Right ventricle myocardium inferior (tissue), 1 donor: ENCODE results near the gene FAM228A. TPM values are rescaled to one million over a fixed set of nuclear protein-coding genes. Genes with fewer than 3 reads are reported as not detected.
"Not testable (repeated sequence)": the region's sequence is repeated elsewhere in the genome, so short reads cannot be mapped to it uniquely, and the experiment has no call there.

Experiments used
- ATAC-seq: fragments of 200-7000 bp; cut with Tn5 transposase; one replicate; pipeline ENCODE4 v1.9.1; 2020; ENCODE audit warnings: mild to moderate bottlenecking, moderate library complexity
- DNase-seq: peaks from one replicate; pipeline ENCODE4 v3.0.0; 2021; ENCODE audit errors: missing footprints
- intact Hi-C: fragments of 100-400 bp; cut with DNase I; formaldehyde crosslinking; loops from one replicate; pipeline ENCODE4 v1.11.0; 2022
- total RNA-seq: library from RNA; stranded (reverse); fragmentation: NEBNext Ultra II Directional; extraction: Animal tissue kit (Norgen Biotek cat#: 25700); gene quantifications from one replicate; pipeline ENCODE4 v1.2.1, GENCODE V29; 2021
- donor health status: DM: no; HTN: yes; CAD: no; lungs with severe emphysema.

FAM228A gene
- total RNA-seq, 1 donor from 2014 or later: 0.22 TPM

DNA sequence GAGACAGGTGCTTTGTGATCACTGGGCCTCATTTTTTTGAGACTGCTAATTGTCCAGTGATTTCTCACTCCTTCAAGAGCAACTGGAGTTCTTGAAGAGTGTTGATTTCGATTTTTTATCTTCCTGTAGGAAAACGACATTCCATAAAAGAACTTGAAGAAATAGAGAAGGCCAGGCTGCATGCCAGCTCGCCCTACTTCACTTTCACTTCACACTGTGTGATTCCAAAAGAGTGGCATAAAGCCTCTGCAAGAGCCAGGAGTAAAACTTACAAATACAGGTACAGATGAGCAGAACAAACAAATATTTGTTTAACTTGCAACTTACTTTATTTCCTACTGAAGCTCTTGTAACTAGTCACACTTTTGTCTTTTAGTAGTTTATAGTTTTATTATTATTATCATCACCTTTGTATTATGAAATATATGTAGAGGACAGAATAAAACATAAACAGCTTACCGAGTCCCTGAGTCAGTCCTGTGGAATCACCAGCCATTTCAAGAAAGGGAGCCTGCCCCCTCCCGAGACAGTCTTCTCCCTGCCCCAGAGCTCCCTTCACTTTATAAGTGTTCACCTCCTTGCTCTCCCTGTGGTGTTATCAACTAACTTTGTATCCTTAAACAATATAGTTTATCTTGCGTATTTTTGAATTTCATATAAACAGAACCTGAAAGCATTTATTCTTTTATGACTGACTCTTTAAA lies 8.7 kb downstream of the FAM228A start:
- ATAC-seq: no peak
- intact Hi-C loops: no loop called here
- DNase-seq: no peak

DNA sequence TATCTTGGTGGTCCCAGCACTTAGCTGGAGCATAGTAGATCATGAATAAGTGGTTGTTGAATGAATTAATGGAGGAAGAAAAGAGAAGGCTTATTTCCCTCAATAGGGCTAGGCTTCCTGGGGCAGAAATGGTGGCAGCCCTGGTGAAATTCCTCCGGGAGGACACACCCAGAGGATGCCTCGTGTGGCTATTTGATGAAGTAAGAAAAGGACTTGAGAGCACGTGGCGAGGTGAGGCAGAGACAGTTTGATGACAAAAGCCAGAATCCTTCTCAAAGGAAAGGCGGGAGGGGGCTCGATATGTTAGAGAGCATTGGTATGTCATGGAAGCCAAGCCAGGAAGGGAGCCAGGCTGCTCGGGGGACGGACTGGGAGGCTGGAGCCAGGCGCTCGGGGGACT lies 14.7 kb downstream of the FAM228A start:
- intact Hi-C loops: no loop called here
- DNase-seq: no peak
- no peak for ATAC-seq

DNA sequence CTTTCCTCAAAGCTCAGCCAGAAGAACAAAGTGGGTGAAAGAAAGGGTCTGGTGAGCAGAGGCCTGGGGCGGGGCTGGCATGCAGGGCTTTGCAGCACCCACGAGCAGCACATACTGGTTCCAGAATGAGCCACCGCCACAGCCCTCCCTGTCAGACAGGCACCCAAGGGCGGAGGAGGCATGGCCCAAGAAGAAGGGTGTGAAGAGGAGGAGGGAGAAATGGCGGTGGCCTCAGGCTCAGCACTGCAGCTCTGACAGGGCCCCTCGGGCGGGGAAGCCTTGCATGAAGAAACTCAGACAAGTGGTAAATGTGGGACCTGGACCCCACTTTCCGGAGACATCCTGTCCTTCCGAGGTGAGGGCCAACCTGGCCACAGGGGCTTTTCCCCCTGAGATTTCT lies 15.7 kb downstream of the FAM228A start:
- intact Hi-C loops: no loop called here
- no peak for ATAC-seq
- no peak for DNase-seq

DNA sequence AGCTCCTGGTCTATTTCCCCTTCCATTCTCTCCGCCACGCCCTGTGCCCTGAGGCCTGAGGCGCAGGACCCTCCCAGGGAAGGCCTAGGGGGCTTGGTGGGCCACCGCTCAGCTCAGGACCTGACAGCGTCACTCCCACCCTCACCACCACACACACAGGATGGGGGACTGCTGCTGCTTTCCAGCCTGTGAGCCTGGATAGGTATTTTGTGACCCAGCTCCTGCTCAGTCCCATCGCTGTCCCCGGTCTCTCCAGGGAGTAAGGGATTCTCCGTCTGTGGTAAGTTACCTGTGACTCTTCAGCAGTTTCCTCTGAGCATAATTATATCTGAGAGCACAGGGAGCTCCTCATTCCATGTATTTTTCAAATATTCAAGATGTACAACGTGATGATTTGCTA lies 16.3 kb downstream of the FAM228A start:
- no peak for DNase-seq
- no peak for ATAC-seq
- intact Hi-C loops: no loop called here

DNA sequence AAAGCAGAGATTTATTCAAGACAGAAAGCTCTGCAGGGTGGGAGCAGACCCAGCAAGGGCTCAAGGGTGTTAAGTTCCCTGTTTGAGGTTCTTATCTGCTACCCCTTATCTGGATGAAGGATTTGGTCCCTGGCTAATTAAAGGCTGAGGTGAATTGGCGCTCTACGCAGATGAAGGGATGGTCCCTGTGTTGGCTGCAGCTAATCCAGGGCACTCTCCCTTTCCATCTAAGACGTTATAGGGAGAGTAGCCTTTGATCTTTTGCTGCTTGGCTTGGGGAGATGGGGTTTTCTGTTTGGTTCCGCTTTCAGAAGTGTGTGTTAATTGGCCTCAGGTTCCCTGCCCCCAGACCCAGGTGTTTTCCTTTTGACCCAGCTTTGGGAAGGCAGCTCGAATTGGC lies 17.0 kb downstream of the FAM228A start:
- ATAC-seq: no peak
- intact Hi-C loops: no loop called here
- no peak for DNase-seq

DNA sequence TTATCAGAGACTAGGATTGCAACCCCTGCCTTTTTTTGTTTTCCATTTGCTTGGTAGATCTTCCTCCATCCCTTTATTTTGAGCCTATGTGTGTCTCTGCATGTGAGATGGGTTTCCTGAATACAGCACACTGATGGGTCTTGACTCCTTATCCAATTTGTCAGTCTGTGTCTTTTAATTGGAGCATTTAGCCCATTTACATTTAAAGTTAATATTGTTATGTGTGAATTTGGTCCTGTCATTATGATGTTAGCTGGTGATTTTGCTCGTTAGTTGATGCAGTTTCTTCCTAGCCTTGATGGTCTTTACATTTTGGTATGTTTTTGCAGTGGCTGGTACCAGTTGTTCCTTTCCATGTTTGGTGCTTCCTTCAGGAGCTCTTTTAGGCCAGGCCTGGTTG lies 22.4 kb downstream of the FAM228A start:
- DNase-seq, ATAC-seq, intact Hi-C loops: not testable (repeated sequence)

DNA sequence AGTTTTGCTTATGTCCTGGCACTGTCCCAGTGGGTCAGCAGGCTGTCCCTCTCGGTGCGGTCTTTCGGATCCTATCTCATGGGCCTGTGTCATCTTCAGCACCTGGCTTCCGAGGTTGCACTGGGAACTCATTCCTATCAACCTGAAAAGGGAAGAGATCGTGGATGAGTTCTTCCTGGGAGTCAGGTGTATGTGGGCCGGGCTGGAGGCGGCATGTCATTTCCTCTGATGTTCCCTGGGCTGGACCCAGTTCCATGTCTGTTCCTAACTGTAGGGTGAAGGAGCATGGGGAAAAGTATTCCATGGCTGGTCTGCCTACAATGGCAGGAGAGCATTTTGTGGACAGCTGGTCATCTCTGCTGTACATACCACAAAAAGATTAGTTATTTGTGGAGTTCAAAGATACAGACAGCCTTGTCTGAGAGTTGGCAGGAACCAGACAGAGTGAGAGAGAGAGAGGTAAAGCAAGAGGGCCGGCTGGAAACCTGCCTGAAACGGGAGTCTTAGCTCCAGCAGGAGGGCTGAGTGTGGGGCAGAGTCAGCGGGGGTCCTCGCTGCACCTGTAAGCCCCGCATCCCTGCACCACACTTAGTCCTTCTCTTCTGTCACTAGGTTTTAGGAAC lies 25.2 kb downstream of the FAM228A start:
- DNase-seq: no peak
- intact Hi-C loops: no loop called here
- ATAC-seq: peak; percentile 63

DNA sequence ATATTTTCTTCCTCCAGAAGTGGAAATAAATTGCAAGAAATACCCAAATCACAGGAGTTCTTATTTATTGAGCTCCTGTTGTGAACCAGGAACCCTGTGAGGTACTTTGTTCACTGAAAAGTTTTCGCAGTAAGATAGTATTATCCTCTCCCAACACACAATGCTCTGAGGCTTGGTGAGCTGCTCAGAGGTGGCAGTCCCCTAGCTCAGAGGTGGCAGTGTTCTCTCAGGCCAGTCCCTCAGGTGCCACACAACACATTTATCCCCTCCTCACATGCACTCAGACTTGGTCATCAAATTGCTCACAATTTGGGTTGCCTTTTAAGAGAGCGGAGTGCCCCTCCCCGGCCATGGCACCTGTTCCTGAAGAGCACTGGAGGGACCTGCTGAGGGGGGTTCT lies 25.9 kb downstream of the FAM228A start:
- intact Hi-C loops: no loop called here
- no peak for ATAC-seq

DNA sequence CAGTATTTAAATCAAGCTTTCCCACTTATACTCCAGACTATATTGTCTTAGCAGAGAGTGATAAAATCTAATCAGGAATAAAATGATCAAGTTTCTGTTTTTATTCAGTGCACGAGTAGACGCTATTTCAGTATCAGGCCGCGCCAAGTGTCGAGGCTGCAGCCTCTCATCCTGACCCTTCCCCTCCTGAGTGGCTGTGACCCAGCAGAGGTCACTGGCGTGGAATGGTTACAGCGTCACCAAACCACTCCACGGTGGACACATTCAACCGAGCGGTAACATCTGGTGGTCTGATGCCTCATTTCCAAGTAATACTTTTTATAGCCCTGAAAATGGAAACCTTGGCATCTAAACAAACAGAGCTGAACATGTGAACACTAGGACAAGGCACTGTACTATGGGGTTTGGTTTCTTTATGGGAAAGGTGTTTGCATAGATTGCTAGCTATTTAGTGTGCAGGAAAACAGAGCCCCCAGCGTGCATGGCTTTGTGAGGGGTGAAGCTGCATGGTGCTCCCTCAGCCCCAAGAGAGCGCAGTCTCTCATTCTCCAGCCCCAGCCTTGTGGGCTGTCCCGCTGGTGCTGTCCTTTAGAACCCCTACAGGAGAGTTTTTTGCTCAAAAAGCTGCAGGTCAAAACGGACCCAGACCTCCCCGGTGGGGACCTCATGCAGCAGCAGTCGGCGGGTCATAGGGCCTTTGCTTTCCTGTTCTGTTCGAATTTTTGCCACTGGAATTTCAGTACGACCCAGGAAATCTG lies 28.4 kb downstream of the FAM228A start:
- ATAC-seq: no peak
- intact Hi-C loops: no loop called here
- DNase-seq: no peak

More for the DNA sequence above, 25.9 kb downstream of the FAM228A start:
- no peak for DNase-seq

DNA sequence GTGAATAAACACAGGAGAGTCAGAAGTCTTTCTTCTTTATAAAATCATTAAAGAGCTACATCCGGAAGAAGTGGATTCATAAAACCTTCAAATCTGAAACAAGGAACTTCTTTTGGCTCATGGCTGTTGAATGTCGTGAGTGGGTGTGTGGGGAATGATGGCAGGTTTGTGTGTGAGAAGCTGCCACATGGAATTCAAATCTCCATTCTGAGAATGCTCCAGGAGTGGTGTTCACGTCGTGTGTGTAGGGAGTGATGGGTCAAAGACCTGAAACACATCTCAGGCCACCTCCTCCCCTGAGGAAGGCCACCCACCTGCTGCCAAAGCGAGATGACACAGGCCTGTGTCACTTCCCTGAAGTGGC lies 28.9 kb downstream of the FAM228A start:
- ATAC-seq: no peak
- intact Hi-C loops: no loop called here
- no peak for DNase-seq

DNA sequence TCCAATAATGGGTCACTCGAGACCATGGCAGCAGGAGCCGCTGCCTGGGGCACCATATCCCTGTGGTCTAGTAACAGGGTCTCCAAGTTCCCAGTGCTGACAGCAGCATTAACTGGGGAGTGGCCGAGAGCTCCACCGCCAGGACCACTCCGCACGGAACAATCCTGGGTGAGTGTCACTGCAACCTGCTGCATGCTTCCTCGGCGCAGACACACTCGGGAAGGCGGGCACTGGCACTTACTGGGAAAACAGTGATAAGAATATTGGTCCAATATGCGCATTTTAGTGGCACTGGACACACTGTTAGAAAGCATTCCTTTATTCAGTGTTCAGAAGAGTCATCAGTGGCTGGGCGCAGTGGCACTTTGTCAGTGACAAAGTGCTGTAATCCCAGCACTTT lies 29.7 kb downstream of the FAM228A start:
- ATAC-seq (no peak), DNase-seq (no peak)
- intact Hi-C loops: no loop called here

DNA sequence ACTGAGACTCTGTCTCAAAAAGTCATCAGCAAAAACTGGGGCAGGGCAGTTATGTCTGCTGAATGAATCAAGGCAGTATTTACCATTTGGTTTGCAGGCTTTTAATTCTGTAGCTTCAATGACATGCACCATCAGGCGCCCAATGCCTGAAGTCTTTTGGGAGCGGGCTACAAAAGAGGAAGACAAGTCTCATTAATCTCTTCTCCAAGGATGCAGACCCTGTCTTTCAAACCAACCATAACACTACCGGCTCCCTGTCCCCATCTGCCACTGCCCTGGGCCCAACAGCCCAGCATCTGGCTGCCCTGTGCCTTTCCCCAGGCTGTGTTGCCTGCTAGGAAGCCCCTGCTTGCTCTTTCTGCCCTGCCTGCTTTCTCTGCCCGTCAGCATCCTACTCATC lies 30.3 kb downstream of the FAM228A start:
- no peak for ATAC-seq
- no peak for DNase-seq
- intact Hi-C loops: no loop called here

DNA sequence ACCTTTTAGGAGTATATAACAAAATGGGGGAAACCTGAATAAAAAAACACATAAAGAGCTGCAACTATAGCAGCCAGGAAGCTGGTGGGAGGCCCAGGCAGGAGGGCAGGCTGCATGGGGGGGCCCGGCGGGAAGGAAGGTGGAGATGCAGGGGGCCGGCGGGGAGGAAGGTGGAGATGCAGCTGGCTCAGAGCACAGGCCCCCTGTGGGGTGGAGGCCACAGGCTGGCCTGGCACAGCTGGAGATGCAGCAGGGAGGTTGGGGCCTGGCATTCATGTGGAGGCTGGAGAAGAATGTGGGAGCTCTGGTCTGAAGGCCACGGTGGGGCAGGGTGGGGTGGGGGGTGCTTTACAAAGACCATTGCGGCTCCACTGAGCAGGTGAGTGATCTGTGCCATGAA lies 31.4 kb downstream of the FAM228A start:
- intact Hi-C loops: no loop called here
- ATAC-seq (no peak), DNase-seq (no peak)

DNA sequence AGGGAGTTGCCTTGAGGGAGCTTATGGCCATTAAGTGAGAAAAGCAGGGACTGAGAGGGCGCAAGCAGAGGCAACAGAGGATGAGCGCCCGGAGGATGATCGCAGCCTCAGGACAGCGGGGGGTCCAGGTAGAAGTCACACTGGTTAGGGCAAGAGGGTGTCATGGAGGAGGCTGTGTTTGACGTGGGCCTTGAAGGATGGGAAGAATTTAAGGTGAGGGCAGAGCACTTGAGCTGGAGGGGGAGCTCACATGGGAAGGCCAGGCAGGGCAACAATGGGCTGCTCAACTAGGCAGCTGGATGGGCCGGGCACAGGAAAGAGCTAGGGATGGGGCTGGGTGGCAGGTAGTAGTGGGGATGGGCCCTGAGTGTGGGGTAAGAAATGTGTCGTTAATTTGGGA lies 31.9 kb downstream of the FAM228A start:
- DNase-seq (no peak), ATAC-seq (no peak)
- intact Hi-C loops: no loop called here

DNA sequence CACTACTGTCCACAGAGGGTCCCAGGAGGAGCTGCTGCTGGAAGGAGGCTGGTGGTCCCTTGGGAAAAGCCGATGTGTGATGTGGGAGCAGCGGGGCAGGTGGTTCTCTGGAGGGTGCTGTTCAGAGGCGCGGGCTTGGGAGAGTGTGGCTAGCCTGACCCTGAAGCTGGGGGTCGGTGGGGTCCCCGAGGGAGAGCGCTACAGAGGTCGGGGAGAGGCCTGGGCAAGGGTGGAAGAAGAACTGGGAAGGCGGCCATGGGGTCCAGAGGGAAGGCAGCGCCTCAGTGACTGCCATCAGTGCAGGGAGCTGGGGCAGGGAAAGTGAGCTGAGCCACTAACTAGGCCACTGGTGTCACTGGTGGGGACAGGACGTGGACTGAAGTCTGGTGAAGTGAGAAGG lies 32.5 kb downstream of the FAM228A start:
- no peak for DNase-seq
- no peak for ATAC-seq
- intact Hi-C loops: no loop called here

DNA sequence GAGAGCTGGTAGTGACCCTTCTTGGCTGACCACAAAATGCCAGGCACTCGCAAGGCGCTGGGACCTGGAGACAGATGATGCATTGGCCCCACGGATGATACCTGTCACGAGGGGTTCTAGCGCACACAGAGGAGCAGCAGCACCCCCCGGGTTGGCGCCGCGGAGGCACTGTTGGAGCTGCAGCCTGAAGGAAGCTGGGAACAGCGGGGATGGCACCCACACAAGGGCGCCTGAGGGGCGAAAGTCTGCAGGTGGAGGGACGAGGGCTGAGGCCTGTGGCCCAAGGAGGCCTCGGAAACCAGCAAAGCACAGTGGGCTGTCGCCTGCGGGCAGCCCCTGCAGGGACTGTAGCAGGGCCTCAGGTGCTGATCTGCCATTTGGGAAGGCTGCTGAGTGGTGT lies 33.6 kb downstream of the FAM228A start:
- DNase-seq: no peak
- no peak for ATAC-seq
- intact Hi-C loops: no loop called here

DNA sequence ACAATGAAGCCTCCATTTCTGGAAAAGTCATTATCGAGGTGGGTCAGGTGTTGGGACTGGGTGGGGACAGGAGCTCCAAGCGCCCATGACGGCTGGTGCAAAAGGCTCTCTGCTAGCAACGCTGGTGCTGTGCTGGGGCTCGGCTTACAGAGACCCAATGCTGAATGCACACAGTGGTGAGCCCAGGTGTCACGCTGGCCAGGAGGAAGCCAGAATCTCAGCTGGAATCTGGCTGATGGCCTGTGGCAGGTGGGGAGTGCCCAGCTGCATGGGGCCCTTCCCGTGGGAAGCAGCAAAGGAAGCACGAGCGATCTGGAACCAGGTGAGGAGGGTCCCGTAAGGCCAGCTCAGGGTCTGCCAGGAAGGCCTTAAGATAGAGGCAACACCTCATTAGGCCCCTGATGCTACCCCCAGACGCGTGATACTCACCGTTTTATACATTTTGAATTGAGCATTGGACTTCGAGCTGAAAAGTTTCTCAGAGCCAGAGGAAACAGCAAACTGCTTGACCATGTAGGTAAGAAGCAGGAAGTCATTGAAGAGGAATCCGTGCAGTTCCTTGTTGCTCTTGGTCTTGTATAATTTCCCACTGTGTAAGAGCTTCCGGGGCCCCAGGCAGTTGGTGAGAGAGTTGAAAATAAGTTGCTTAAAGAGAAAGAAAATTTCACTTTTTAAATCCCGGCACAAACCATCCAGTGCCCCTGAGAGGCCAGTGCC lies 34.7 kb downstream of the FAM228A start:
- ATAC-seq (no peak), DNase-seq (no peak)
- intact Hi-C loops: no loop called here

DNA sequence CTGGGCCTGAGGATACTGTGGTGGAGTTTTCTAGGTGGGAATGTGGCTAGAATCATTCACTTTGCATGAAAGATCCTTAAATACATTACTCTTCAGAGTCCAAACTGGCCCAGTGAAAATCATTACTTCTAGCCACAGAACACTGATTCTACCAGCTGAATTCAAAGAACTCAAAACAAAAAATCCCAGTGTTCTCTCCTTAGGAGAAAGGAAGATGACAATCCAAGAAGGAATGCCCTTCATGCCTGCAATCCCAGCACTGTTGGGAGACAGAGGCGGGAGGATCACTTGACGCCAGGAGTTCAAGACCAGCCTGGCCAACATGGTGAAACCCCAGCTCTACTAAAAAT lies 35.2 kb downstream of the FAM228A start:
- ATAC-seq (no peak), DNase-seq (no peak)
- intact Hi-C loops: no loop called here

DNA sequence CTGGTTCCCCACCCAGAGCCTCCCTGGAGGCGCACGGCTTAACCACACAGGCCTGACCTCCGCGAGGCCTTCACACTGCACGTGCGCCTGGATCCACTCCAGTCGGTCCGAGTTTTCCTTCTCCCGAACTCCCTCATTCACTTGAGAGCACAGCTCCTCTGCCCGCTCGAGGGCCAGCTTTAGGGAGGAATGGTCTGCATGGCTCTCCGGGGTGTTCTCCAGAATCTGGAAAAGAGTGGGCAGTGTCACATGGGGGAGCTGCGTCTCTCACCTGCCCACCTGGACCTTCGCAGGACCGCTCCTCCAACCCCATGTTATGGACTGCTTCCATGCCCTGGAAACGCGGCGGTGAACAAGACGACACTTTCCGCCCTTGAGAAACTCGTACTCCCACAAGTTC lies 35.9 kb downstream of the FAM228A start:
- ATAC-seq: peak; percentile 13
- no peak for DNase-seq
- intact Hi-C loops: no loop called here

DNA sequence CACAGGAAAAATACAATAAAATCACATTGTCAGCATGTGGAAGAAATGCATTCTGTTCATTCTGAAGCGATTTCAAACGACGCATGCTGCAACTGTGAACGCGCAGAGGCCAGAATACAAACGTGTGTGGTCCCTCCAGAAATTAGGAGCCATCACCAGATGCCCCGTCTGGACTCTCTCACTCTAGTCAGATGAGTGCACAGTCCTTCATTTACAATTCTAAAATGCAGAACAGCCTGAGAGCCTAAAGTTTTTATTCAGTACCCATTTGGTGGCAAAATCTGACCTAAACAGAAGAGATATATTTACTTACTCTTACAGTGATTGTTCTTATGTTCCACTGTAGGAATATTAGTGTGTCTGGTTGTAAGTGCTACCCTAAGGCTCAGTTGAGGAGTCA lies 36.6 kb downstream of the FAM228A start:
- intact Hi-C loops: no loop called here
- ATAC-seq: no peak

More for the DNA sequence above, 36.6 kb downstream of the FAM228A start:
- no peak for DNase-seq
